Activated CD8-positive, alpha-beta memory T cell treated with anti-CD3 and anti-CD28 coated beads, Interleukin-2, amount 50 U/mL, for 1 hour (primary cell): Measurements from ENCODE around the gene DNAJC27.

Experiments
- DNase-seq: peaks from one replicate; pipeline ENCODE4 v3.0.0-alpha.2; 2020; ENCODE audit errors: extremely low read depth

The DNAJC27 gene

GRCh38 chr2:24970483-24971285 is 1.1 kb downstream of the DNAJC27 start:
- no peak for DNase-seq

GRCh38 chr2:24969784-24970183 is 2.0 kb downstream of the DNAJC27 start:
- no peak for DNase-seq

GRCh38 chr2:24961903-24962302 is 9.9 kb downstream of the DNAJC27 start:
- DNase-seq: no peak

- DNase-seq: no peak
These were observed 12.0 kb downstream of the DNAJC27 start for GRCh38 chr2:24959761-24960160.

- DNase-seq: no peak
These were observed 13.3 kb downstream of the DNAJC27 start for GRCh38 chr2:24958411-24958935.

- no peak for DNase-seq
These were observed 13.8 kb downstream of the DNAJC27 start for GRCh38 chr2:24957976-24958375.

GRCh38 chr2:24957221-24957620 is 14.5 kb downstream of the DNAJC27 start:
- DNase-seq: no peak

- DNase-seq: no peak
These were observed 15.8 kb downstream of the DNAJC27 start for GRCh38 chr2:24955921-24956320.

GRCh38 chr2:24955232-24955631 is 16.5 kb downstream of the DNAJC27 start:
- DNase-seq: no peak

GRCh38 chr2:24950102-24950501 is 21.7 kb downstream of the DNAJC27 start:
- DNase-seq: no peak

GRCh38 chr2:24948506-24948905 is 23.2 kb downstream of the DNAJC27 start:
- DNase-seq: no peak

GRCh38 chr2:24947561-24948157 is 24.1 kb downstream of the DNAJC27 start:
- DNase-seq: no peak

GRCh38 chr2:24945907-24946306 is 25.8 kb downstream of the DNAJC27 start:
- no peak for DNase-seq

GRCh38 chr2:24943427-24944053 is 28.2 kb downstream of the DNAJC27 start:
- DNase-seq: no peak

GRCh38 chr2:24939353-24939752 is 32.4 kb downstream of the DNAJC27 start:
- DNase-seq: no peak

GRCh38 chr2:24937236-24937635 is 34.5 kb downstream of the DNAJC27 start:
- no peak for DNase-seq

GRCh38 chr2:24935145-24935544 is 36.6 kb downstream of the DNAJC27 start:
- DNase-seq: no peak

- DNase-seq: no peak
These were observed 39.0 kb downstream of the DNAJC27 start for GRCh38 chr2:24932715-24933114.

- DNase-seq: no peak
These were observed 41.0 kb downstream of the DNAJC27 start for GRCh38 chr2:24930768-24931167.

- DNase-seq: no peak
These were observed 42.5 kb downstream of the DNAJC27 start for GRCh38 chr2:24929230-24929629.

- no peak for DNase-seq
These were observed 43.7 kb downstream of the DNAJC27 start for GRCh38 chr2:24928036-24928435.

GRCh38 chr2:24926602-24927252 is 45.0 kb downstream of the DNAJC27 start:
- no peak for DNase-seq
